Measurements from ENCODE around the gene COL5A3. TPM values are rescaled to one million over a fixed set of nuclear protein-coding genes. Genes with fewer than 3 reads are reported as not detected.

COL5A3 gene
- total and polyA plus RNA-seq, 10 donors, result 0.51 to 4.8 (median 1.0) TPM

DNA sequence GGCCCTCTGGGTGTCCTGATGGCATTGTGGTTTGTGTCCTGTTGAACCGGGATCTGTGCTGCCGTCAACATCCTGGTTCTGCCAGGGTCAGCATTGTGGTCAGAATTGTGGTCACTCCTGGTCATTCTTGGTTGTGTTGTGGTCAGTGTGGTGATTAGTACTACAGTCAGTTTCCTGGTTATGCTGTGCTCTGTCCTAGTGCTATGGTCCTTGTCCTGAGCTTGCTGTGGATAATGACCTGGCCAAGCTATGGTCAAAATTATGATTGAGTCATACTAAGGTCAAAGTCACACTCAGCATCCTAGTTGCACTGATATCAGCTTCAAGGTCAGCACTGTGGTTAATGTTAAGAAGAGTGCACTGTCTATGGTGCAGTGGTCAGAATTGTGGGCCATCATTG, 69.5 kb downstream of the COL5A3 start:
- WGBS, 5 donors, result 33 to 65% (median 56%) methylated on average over 2 of the region's 2 CpGs
- TF ChIP-seq POLR2A (IDR thresholded peaks at IDR 0.05), result no peak
- TF ChIP-seq, protein P1, sequence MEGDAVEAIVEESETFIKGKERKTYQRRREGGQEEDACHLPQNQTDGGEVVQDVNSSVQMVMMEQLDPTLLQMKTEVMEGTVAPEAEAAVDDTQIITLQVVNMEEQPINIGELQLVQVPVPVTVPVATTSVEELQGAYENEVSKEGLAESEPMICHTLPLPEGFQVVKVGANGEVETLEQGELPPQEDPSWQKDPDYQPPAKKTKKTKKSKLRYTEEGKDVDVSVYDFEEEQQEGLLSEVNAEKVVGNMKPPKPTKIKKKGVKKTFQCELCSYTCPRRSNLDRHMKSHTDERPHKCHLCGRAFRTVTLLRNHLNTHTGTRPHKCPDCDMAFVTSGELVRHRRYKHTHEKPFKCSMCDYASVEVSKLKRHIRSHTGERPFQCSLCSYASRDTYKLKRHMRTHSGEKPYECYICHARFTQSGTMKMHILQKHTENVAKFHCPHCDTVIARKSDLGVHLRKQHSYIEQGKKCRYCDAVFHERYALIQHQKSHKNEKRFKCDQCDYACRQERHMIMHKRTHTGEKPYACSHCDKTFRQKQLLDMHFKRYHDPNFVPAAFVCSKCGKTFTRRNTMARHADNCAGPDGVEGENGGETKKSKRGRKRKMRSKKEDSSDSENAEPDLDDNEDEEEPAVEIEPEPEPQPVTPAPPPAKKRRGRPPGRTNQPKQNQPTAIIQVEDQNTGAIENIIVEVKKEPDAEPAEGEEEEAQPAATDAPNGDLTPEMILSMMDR (IDR thresholded peaks at IDR 0.05 in 8 of 11, conservative IDR thresholded peaks at IDR 0.05 in 3 of 11), result no peak
- no peak for TF ChIP-seq POLR2AphosphoS5 (IDR thresholded peaks at IDR 0.05)
- DNase-seq, result no peak
- no peak overlapping the region for H3K27ac ChIP-seq
- peaks cover 3 to 14% (median 12%) of the 10 kb centered on the region in 6 donors for H3K4me1 ChIP-seq
- H3K36me3 ChIP-seq, result no peaks in the 10 kb centered on the region
- no peak overlapping the region for H3K4me3 ChIP-seq
- intact Hi-C loops (cut with DNase I; ENCODE audit: low total_unique reads), result no loop called here
- H3K27me3 ChIP-seq (replicated peaks in 1 of 7), result peaks cover 2 to 64% (median 18%) of the 10 kb centered on the region in 7 donors
- H3K9me3 ChIP-seq, result peaks cover 0 to 21% (median 12%) of the 10 kb centered on the region in 8 donors

DNA sequence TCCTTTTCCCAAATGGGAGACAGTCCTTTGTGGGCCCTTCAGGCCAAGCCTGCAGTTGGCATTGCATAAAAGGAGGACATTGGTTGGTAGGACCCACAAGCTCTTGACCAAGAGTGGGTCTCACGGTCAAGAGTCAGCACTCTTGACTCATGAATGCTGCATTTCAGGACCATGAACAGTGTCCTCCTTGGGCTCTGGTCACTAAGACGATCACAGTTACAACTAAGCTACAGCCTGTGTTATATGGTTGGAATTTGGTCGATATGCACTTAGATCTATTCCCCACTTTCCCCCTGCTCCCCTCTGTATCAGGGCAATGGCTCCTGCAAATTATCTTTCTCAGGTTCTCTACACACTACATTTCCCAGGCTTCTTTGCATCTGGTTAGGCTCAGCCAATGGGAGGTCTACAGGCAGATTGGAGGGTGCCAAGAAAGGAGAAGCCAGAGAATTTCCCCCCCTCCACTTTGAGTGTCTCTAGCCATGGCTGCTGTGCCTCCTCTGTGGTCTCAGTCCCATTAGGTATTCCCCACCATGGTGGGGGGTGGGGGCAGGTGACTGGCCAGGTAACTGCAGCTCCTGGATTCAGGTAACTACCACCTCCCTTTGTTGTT, 70.9 kb downstream of the COL5A3 start:
- intact Hi-C loops (cut with DNase I; ENCODE audit: low total_unique reads), result no loop called here
- no peak overlapping the region for H3K4me3 ChIP-seq
- H3K36me3 ChIP-seq, result no peaks in the 10 kb centered on the region
- no peak overlapping the region for H3K27ac ChIP-seq
- DNase-seq, result no peak
- TF ChIP-seq POLR2AphosphoS5 (IDR thresholded peaks at IDR 0.05) (no peak), POLR2A (IDR thresholded peaks at IDR 0.05) (no peak)
- TF ChIP-seq, protein P1 (IDR thresholded peaks at IDR 0.05 in 8 of 11, conservative IDR thresholded peaks at IDR 0.05 in 3 of 11), result no peak
- peaks cover 3 to 78% (median 31%) of the 10 kb centered on the region in 7 donors for H3K27me3 ChIP-seq (replicated peaks in 1 of 7)
- peaks cover 0 to 21% (median 12%) of the 10 kb centered on the region in 8 donors for H3K9me3 ChIP-seq
- peaks cover 5 to 27% (median 19%) of the 10 kb centered on the region in 6 donors for H3K4me1 ChIP-seq
- 56 to 68% (median 63%) methylated on average over 3 of the region's 3 CpGs for WGBS, 5 donors

DNA sequence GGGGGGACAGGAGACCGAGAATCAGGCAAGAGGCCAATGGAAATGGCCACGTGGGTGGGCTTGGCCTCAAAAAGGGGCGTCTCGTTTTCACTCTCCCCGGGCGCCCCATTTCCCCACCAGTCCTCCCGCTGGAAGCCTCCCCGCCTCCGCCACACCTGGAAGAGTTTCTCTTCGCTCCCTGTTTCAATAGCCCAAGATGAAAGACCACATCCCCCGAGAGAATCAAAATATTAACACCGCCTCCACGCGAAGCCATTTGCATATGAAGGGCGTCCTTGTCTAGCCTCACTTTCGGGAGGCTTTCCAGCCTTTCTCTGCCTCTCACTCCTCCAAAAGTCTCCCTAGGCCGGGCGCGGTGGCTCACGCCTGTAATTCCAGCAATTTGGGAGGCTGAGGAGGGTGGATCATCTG, 73.3 kb downstream of the COL5A3 start:
- WGBS, 5 donors, result 8 to 15% (median 9%) methylated on average over 20 of the region's 20 CpGs
- peaks cover 0 to 11% (median 7%) of the 10 kb centered on the region in 8 donors for H3K9me3 ChIP-seq
- H3K4me1 ChIP-seq, result peaks cover 5 to 35% (median 22%) of the 10 kb centered on the region in 6 donors
- intact Hi-C loops (cut with DNase I; ENCODE audit: low total_unique reads), result no loop called here
- no peak overlapping the region for H3K27ac ChIP-seq
- no peaks in the 10 kb centered on the region for H3K36me3 ChIP-seq
- peak overlapping the region in 2 of 8 donors; percentile 28 to 62 for H3K4me3 ChIP-seq
- no peak for DNase-seq
- TF ChIP-seq, protein P1 (IDR thresholded peaks at IDR 0.05 in 8 of 11, conservative IDR thresholded peaks at IDR 0.05 in 3 of 11), result no peak
- TF ChIP-seq POLR2AphosphoS5 (IDR thresholded peaks at IDR 0.05) (no peak), POLR2A (IDR thresholded peaks at IDR 0.05) (no peak)
- peaks cover 3 to 80% (median 52%) of the 10 kb centered on the region in 7 donors for H3K27me3 ChIP-seq (replicated peaks in 1 of 7)

DNA sequence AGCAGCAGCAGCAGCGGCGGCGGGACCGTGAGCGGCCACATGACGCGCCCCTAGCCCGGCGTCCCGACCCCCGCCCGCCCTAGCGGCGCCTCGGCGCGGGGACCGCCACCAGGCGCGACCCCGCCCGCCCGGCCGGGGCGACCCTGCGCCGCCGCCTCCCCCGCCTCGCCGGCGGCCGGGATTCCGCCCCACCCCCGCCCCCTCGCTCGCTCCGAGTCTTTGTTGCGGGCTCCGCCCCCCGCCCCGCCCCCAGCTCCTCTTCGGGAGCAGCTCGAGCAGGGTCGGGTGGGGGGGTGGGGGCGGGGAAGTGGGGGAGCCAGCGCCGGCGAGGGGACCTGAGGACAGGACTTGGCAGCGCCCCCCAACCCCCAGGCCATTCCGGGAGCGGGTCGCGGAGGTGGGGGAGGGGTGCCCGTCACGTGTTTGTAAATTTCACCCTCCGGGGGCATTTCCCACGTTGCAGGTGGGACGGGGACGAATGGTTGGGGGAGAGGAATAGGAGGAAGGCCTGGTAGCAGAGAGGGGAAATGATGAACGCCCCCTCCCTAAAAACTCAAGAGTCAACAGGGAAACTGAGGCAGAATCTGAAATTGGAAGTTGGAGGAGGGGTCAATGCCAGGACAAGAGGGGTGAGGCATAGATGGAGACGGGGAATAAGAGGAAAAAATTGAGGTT, 73.8 kb downstream of the COL5A3 start, which contains the start of gene OLFM2:
Gene OLFM2, minus strand, starts transcription at position 190 of the 675 bp plus-strand sequence. Its CDS starts 149 bp downstream, at position 41.
- H3K27ac ChIP-seq, result no peak within 1 kb of the TSS
- no peak for DNase-seq
- intact Hi-C loops (cut with DNase I; ENCODE audit: low total_unique reads), result no loop called here
- H3K4me1 ChIP-seq, result peaks cover 5 to 35% (median 22%) of the 10 kb centered on the region in 6 donors
- H3K27me3 ChIP-seq (replicated peaks in 1 of 7), result peaks cover 3 to 84% (median 57%) of the 10 kb centered on the region in 7 donors
- TF ChIP-seq, protein P1 (IDR thresholded peaks at IDR 0.05 in 8 of 11, conservative IDR thresholded peaks at IDR 0.05 in 3 of 11), result no peak
- no peak for TF ChIP-seq POLR2A (IDR thresholded peaks at IDR 0.05)
- no peak for TF ChIP-seq POLR2AphosphoS5 (IDR thresholded peaks at IDR 0.05)
- WGBS, 5 donors, result 0 to 4% (median 2%) methylated on average over 16 to 61 of the region's 62 CpGs
- peak within 1 kb of the TSS in 6 of 8 donors; percentile 1 to 62 (median 24) for H3K4me3 ChIP-seq
- no peaks in the 10 kb centered on the region for H3K36me3 ChIP-seq
- peaks cover 0 to 6% (median 1%) of the 10 kb centered on the region in 8 donors for H3K9me3 ChIP-seq

Data from spleen (tissue), 11 donors.